GM12875 (cell line): ENCODE results near the gene KIAA1671.

Source experiments
- H3K4me3 ChIP-seq: one replicate; pipeline ENCODE4 v1.5.1; 2011; ENCODE audit warnings: low read depth, low read length, control low read depth
- CTCF ChIP-seq: IDR thresholded peaks from 2 replicates; pipeline ENCODE4 v1.5.1; 2011; ENCODE audit warnings: low read depth, mild to moderate bottlenecking, control low read depth, inconsistent platforms, low read length, moderate library complexity, borderline replicate concordance; ENCODE audit not compliant: insufficient read depth

Gene KIAA1671

GRCh38 chr22:24975125-24975640 lies 22.7 kb downstream of the KIAA1671 start:
- no peak overlapping the region for H3K4me3 ChIP-seq
- no peak for TF ChIP-seq CTCF

GRCh38 chr22:24975813-24976341 lies 23.4 kb downstream of the KIAA1671 start:
- H3K4me3 ChIP-seq: no peak overlapping the region
- TF ChIP-seq CTCF: no peak

GRCh38 chr22:24976442-24977218 lies 24.1 kb downstream of the KIAA1671 start:
- no peak for TF ChIP-seq CTCF
- no peak overlapping the region for H3K4me3 ChIP-seq

- no peak for TF ChIP-seq CTCF
Measured at GRCh38 chr22:24977370-24978221, 25.1 kb downstream of the KIAA1671 start.

GRCh38 chr22:24978308-24978707 lies 25.8 kb downstream of the KIAA1671 start:
- H3K4me3 ChIP-seq: no peak overlapping the region
- TF ChIP-seq CTCF: no peak

More at GRCh38 chr22:24977370-24978221, 25.1 kb downstream of the KIAA1671 start:
- H3K4me3 ChIP-seq: no peak overlapping the region

- H3K4me3 ChIP-seq: no peak overlapping the region
- TF ChIP-seq CTCF: no peak
Measured at GRCh38 chr22:24981066-24981465, 28.6 kb downstream of the KIAA1671 start.
